Peyer's patch (tissue), 4 donors: Measurements from ENCODE around the gene NIPBL.

ENCODE experiments used
- POLR2A ChIP-seq, 2 donors: fragments of 450-650 bp; IDR thresholded peaks; one replicate each; pipeline ENCODE4 v1.5.1; 2017; ENCODE audit warnings: antibody characterized with exemption in 2 of 2, mild to moderate bottlenecking in 2 of 2, moderate library complexity in 2 of 2
- TF ChIP-seq, protein P1 (sequence below), 6 experiments: fragments of 450-650 bp in 4 of 6; fragments of 200-600 bp in 2 of 6; sonication (generic) in 1 of 6; IDR thresholded peaks; one replicate each; pipeline ENCODE4 v1.5.1; 2017 to 2019; ENCODE audit warnings: antibody characterized with exemption in 6 of 6, mild to moderate bottlenecking in 3 of 6, moderate library complexity in 1 of 6

DNA sequence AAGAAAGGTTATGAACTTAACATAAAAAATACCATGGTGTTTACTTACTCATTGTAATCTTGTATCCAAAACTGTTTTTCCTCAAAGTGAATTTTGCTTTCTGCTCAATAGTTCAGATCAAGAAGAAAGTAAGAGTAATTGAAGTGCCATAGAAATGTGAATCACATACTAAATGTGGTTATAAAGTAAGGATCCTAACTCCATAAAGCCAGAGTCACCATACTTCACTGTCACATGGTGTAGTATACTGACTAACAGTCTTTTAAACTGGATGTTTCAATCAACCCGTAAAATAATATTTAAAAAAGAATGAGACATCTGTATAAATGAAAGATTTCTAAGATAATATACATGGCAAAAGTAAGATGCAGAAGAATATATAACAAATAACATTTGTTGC, 72.1 kb downstream of the NIPBL start:
- TF ChIP-seq, protein P1, sequence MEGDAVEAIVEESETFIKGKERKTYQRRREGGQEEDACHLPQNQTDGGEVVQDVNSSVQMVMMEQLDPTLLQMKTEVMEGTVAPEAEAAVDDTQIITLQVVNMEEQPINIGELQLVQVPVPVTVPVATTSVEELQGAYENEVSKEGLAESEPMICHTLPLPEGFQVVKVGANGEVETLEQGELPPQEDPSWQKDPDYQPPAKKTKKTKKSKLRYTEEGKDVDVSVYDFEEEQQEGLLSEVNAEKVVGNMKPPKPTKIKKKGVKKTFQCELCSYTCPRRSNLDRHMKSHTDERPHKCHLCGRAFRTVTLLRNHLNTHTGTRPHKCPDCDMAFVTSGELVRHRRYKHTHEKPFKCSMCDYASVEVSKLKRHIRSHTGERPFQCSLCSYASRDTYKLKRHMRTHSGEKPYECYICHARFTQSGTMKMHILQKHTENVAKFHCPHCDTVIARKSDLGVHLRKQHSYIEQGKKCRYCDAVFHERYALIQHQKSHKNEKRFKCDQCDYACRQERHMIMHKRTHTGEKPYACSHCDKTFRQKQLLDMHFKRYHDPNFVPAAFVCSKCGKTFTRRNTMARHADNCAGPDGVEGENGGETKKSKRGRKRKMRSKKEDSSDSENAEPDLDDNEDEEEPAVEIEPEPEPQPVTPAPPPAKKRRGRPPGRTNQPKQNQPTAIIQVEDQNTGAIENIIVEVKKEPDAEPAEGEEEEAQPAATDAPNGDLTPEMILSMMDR (IDR thresholded peaks at IDR 0.05) = no peak
- TF ChIP-seq POLR2A (IDR thresholded peaks at IDR 0.05) = no peak
